ENCODE measurements around the gene CCDC17.

CCDC17 gene

DNA sequence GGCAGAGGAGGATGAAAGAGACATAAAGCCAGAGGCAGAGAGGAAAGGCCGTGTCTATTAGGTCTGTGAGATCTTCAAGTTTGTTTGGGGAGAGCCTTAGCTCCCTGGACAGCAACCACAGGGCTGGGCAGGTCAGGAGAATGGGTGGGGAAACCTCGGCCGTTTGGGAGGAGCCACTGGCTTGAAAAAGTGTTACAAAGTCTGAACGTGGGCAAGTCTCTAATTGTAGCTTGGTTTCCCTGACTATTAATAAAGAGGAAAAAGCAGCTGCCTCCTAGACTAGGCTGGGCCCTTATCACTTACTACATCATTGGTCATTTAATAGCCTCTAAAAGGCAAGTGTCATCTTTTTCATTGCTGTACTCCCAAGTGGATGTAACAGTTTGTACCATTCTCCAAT, at the start of gene CCDC17:
CCDC17 (minus strand) TSS at position 83 of the 400 bp plus-strand sequence. CDS start 145 bp downstream, outside the sequence.
- intact Hi-C loops (cut with DNase I) = no loop called here
- DNase-seq = no peak

GRCh38 chr1:45669859-45670655, 46.2 kb upstream of the CCDC17 start:
- intact Hi-C loops (cut with DNase I) = no loop called here
- DNase-seq = no peak

GRCh38 chr1:45669379-45669778, 45.5 kb upstream of the CCDC17 start:
- no peak for DNase-seq
- intact Hi-C loops (cut with DNase I) = no loop called here

- intact Hi-C loops (cut with DNase I) = no loop called here
- DNase-seq = no peak
Measured at GRCh38 chr1:45668526-45668925, 44.7 kb upstream of the CCDC17 start.

DNA sequence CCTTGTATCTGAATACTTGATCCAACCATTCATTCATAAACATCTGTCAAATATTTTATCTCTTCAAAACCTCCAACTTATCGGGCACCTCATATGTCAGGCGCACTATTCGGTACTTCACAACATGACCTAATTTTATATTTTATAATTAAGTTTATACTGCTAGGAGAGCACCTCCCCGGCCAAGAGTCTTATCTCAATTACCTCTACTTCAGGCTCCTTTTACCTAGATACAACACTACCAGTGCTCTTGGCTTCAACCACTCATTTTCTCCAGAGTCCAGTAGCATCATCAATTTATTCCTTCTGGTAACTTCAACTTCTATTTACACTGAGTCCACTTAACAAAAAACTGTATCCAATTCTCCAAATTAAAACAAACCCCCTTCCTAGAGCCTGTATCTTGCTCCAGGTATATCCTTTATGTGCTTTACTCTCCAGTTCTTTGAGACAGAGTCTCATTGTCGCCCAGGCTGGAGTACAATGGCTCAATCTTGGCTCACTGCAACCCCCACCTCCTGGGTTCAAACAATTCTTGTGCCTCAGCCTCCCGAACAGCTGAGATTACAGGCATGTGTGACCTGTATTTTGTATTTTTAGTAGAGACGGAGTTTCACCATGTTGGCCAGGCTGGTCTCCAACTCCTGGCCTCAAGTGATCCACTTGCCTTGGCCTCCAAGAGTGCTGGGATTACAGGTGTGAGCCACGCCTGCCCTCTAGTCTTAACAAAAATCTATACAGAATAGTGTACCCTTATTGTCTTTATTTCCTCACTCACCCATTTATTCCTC, 43.7 kb upstream of the CCDC17 start:
- DNase-seq = no peak
- intact Hi-C loops (cut with DNase I) = no loop called here

GRCh38 chr1:45666836-45667235, 43.0 kb upstream of the CCDC17 start:
- intact Hi-C loops (cut with DNase I) = no loop called here

DNA sequence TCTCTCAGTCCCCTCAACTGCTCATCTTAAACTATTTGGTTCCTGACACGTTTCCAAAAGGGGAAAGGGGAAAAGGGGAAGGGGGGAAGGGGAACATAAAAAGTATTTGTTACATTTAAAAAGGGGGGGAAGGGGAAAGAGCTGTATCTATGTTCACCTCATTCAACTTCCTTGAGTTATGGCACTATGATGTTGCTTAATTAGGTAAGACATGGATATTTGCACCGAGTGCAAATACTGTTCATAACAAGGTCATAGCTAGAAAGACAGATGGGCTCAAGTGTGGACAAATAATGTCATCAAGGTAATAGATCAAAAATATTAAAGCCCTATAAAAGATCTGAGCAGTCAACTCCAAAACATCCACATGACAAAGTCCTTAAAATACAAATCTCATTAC, 36.5 kb upstream of the CCDC17 start:
- intact Hi-C loops (cut with DNase I) = no loop called here
- no peak for DNase-seq

More at GRCh38 chr1:45666836-45667235, 43.0 kb upstream of the CCDC17 start:
- DNase-seq = no peak

- intact Hi-C loops (cut with DNase I) = no loop called here
Measured at GRCh38 chr1:45659222-45659621, 35.4 kb upstream of the CCDC17 start.

DNA sequence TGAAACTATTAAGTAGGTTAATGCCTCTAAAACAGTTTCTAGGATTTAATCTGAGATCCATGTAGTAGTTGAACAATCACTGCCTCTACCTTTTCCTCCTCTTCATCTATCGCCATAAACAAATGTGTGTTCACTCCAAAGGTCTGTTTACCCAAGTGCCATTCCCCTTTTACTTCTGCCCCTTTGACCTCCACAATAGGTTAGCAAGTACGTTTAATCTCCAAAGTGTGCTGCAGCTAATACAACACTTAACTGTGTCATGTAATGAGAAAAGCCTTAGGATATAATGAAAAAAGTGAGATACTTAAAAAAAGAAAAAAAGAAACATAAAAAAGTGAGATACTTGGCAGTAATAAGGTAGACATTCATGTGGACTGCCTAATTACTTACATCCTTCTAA, 34.3 kb upstream of the CCDC17 start:
- intact Hi-C loops (cut with DNase I) = no loop called here
- DNase-seq = no peak

More at GRCh38 chr1:45659222-45659621, 35.4 kb upstream of the CCDC17 start:
- DNase-seq = no peak

GRCh38 chr1:45656573-45657226, 32.8 kb upstream of the CCDC17 start:
- no peak for DNase-seq
- intact Hi-C loops (cut with DNase I) = no loop called here

- DNase-seq = no peak
- intact Hi-C loops (cut with DNase I) = no loop called here
Measured at GRCh38 chr1:45654540-45655280, 30.9 kb upstream of the CCDC17 start.

DNA sequence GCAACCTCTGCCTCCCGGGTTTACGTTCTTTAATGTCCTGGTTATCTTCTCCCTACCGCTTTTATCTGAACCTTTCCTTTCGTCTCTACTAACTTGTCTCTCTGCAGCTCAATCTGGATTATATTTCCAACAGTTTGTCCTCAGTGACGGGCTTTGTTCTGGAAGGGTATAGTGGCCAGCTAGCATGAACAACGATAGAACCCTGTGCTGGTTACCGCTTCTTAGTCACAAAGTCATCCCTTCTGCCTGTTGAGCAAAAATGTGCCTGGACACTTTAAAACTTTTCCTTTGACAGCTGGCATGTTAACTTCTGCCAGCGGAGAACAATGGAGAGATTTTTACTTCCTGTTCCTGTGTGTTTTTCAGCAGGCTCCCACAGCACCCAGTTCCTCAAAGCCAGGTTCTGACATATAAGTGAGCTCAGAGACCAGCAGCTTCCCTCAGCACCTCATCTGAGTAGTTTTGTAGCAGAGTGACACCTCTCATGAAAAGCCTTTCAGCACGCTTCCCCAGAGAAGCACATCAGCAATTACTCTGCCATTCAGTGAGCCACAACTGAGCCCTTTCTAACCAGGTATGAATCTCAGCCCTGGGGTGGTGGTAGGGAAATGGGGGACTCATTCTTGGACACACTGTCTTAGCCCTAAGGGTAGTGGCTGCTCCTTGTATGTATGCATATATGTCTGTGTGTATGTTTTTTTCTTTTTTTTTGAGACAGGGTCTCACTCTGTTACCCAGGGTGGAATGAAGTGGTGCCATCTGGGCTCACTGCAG, 23.6 kb upstream of the CCDC17 start:
- intact Hi-C loops (cut with DNase I) = no loop called here
- DNase-seq = no peak

DNA sequence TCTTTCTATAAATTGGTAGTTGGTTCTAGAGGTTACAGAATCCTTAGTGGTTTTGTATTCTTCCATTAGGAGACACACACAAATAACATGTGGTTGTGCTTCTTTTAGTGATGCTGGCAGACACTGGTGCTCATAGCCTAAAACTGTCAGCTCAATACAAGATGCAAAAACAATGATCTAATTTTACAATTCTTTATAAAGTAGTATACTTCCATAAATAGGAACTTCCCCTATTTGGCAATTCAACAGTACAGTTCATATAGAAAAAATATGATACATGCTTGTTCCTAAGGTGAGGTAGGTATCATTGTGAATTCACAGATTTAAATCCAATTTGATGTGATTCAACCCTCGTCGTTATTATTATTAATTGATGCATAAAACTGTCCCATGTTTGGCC, 20.8 kb upstream of the CCDC17 start:
- intact Hi-C loops (cut with DNase I) = no loop called here
- DNase-seq = no peak

DNA sequence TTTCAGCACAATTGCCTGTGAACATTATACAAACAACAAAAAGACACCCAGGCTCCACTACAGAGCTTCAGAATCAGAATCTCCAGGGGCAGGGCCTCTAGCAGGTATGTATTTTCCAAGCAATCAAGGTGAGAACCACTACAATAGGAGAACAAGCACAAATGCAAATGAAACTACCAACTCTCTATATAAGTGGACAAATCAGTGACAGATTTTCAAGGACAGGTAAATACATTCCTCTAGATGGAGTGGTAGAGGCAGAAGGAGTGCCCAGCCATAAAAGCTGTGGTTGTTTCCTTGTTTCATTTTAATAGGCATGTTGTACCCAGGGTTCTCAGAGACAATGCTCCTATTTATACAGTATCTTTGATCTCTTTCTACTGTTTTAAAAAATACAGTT, 20.1 kb upstream of the CCDC17 start:
- DNase-seq = no peak
- intact Hi-C loops (cut with DNase I) = no loop called here

DNA sequence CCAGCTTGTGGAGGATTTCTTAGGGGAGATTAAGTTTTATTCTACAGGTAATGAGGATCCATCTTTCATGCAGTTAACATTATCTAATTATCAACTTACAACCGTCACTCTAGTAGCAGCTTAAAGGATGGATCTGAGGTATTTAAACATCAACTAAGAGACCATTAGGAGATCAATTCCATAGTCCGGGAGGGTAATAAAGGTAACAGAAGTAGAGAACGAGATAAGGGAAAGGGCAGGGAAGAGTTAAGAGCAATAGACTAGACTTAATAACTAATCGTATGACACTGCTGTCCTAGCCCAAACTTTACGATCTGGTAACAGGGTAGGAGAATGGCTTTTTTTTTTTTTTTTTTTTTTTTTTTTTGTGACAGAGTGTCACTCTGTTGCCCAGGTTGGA, 19.5 kb upstream of the CCDC17 start:
- no peak for DNase-seq
- intact Hi-C loops (cut with DNase I) = no loop called here

DNA sequence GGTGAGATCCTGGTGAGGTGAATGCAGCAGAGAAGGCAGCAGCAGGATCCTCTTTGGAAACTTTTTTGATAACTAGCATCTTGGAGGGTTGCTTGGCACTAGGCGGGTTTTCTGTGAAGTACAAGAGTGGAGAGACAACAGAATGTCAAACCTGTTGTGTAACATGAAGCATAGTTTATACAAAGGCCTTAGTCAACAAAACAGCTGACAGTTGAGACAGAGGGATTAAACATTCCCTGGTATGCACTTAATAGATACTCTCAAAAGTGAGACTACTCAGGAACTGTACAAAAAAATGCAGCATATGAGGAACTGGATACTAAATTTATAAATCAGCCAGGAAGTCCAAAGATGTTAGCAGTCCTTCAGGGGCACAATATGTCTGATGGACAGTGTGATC, 16.4 kb upstream of the CCDC17 start:
- DNase-seq = no peak
- intact Hi-C loops (cut with DNase I) = no loop called here

GRCh38 chr1:45635211-45635610, 11.4 kb upstream of the CCDC17 start:
- DNase-seq = no peak
- intact Hi-C loops (cut with DNase I) = no loop called here

GRCh38 chr1:45630429-45630828, 6.6 kb upstream of the CCDC17 start:
- intact Hi-C loops (cut with DNase I) = no loop called here
- DNase-seq = no peak

GRCh38 chr1:45629035-45629434, 5.2 kb upstream of the CCDC17 start:
- DNase-seq = no peak
- intact Hi-C loops (cut with DNase I) = no loop called here
